Stimulated activated CD4-positive, alpha-beta T cell treated with anti-CD3 and anti-CD28 coated beads, Interleukin-1b, Interleukin-23, amount 100 ng/mL, for 4 hours (primary cell): ENCODE data around the gene SHF.
"Not testable (repeated sequence)": the region's sequence is repeated elsewhere in the genome, so short reads cannot be mapped to it uniquely, and the experiment has no call there.

Experiments used
- DNase-seq, 2 donors: peaks; one replicate each; pipeline ENCODE4 v3.0.0-alpha.2; 2020; ENCODE audit warnings: low read depth in 2 of 2

The SHF gene

GRCh38 chr15:45147606-45148005, 40.2 kb downstream of the SHF start:
- no peak for DNase-seq

GRCh38 chr15:45146405-45146804, 41.4 kb downstream of the SHF start:
- DNase-seq: no peak

DNA sequence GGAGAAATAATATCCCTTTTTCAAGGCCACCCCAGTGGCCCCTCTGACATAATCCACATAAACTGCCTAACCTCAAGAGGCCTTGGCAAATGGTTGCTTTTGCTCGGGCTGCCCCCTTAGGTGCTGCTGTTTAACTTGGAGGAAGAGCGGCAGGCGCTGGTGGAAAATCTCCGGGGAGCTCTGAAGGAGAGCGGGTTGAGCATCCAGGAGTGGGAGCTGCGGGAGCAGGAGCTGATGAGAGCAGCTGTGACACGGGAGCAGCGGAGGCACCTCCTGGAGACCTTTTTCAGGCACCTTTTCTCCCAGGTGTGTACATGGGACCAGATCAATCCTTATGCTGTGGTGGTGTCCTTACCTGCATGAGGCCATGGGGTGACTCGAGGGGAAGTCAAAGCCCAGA, 43.0 kb downstream of the SHF start:
- DNase-seq: no peak

DNA sequence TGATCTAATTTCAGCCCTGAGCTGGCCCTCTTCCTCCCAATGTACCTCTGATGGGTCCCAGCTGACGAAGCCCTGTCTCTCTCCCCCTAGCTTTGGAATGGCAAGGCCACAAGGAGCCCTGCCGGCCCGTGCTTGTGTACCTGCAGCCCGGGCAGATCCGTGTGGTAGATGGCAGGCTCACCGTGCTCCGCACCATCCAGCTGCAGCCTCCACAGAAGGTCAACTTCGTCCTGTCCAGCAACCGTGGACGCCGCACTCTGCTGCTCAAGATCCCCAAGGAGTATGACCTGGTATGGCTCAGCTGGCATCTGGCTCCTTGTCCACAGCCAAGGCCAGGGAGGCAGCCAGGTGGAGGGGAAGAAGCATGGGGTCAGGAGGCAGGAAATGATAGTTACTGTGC, 43.8 kb downstream of the SHF start:
- DNase-seq: no peak

DNA sequence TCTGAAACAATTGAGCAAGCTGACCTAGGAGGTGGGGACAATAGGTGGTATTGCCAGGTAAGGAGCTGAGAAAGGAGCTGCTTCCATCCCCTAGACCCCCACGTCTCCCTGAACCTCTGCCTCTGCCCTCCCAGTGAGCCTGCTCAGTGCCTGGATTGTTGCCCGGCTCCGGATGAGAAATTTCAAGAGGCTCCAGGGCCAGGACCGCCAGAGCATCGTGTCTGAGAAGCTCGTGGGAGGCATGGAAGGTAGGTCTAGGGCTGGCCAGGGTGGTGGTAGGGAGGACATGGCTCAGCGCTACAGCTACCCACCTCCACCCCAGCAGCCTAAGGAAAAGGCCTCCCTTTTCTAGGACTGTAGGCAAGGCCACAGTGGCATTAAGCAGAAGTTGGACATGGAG, 44.7 kb downstream of the SHF start:
- no peak for DNase-seq

GRCh38 chr15:45141386-45141785, 46.4 kb downstream of the SHF start:
- DNase-seq: no peak

- DNase-seq: no peak
These were observed 47.1 kb downstream of the SHF start for GRCh38 chr15:45140557-45141250.

- DNase-seq: no peak
These were observed 48.0 kb downstream of the SHF start for GRCh38 chr15:45139770-45140169.

- no peak for DNase-seq
These were observed 48.7 kb downstream of the SHF start for GRCh38 chr15:45138814-45139765.

DNA sequence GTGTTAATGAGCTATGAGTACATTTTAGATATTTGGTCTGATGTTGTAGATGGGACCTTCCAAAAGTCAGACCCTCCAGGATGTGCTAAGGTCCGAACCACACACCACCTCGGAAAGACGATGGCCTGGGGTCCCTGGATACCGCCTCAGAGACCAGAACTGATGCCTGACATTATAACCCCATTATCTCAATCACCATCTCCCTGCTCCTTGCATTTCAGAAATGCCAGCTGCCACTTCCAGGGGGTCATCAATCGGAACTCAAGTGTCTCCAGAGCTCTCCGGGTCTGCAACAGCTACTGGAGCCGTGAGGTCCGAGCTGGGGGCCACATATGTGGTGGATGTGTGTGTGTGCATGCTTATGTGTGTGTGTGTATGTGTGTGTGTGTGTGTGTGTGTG, 50.1 kb downstream of the SHF start:
- DNase-seq: no peak

DNA sequence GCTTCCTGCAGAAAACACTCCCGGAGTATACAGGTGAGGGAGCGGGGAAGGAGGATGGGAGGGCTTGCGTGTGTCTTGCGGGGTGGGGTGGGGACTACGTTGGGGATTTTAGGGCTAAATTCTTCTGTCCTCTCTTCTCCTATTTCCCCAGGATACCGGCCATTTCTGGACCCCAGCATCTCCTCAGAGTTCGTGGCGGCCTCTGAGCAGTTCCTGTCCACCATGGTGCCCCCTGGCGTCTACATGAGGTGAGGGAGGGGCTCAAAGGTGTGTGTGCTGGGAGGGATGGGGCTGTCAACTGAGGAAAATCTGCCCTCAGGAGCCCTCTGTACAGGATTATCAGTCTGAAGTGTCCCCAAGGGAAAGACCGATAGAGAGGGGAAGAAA, 51.4 kb downstream of the SHF start:
- no peak for DNase-seq

- not testable (repeated sequence) for DNase-seq
These were observed 51.9 kb downstream of the SHF start for GRCh38 chr15:45135705-45136377.

- DNase-seq: no peak
These were observed 52.8 kb downstream of the SHF start for GRCh38 chr15:45134682-45135604.

- no peak for DNase-seq
These were observed 53.7 kb downstream of the SHF start for GRCh38 chr15:45134046-45134445.

DNA sequence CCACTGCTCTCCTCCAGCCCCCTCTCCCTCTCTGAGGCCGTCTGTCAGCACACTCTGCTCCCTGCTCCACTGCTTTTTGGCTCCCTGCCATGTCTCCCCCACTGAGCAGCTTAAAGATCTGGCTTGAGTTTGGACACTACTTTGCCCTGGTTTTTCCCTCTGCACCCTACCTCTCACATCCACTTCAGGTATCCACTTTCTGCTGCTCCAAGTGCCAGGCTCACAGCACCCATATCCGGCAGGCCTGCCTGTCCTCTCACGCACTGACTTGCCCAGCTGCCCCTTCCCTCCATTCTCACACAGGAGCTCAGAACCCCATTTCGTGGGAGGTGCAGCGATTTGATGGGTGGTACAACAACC, 54.2 kb downstream of the SHF start:
- DNase-seq: no peak

GRCh38 chr15:45132844-45133560, 54.8 kb downstream of the SHF start:
- DNase-seq: no peak

GRCh38 chr15:45131510-45131909, 56.3 kb downstream of the SHF start:
- DNase-seq: no peak

DNA sequence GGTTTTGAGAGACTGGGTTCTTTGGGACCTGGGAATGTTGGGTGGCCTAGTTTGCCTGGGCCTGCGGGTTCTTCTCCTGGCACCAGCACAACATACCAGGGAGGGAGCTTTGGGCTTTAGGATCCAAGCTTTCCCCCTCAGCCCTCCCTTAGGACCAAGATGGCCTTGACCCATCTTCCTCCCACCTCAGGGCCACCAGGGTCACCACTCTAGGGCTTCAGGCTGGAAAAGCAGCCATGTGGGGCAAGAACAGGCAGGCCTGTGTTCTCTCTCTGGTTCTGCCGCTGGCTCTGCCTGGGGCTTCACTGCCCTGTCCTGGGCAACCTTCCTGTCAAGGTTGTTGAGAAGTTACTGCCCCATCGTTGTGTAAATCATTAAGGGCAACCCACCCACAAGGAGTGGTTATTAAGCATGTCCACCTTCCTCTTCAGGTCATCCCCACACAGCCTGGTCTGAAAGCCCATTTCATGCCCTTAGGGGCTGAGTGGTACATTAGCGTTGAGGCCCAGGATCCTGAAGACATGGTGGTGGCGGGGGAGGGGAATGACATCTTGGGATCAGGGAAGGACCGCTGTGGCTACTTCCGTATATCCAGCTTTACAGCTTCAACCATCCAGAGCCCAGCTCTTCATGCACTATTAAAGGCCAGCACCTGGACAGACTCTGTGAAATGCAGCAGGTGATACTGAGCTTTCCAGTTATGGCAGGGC, 57.3 kb downstream of the SHF start:
- DNase-seq: no peak

GRCh38 chr15:45129651-45130129, 58.1 kb downstream of the SHF start, which contains the start of the genes DUOX1 and DUOXA1:
TSS of gene DUOX1 (plus strand) at chr15:45129994. CDS start at chr15:45131967, 1,973 bp downstream.
TSS of gene DUOXA1 (minus strand) at chr15:45129879. CDS start at chr15:45123014, 6,865 bp downstream.
- no peak for DNase-seq
